HepG2 (cell line): ENCODE results near the gene MPST. TPM values are rescaled to one million over a fixed set of nuclear protein-coding genes. Genes with fewer than 3 reads are reported as not detected.

Experiments
- ATAC-seq: fragments of 200-7000 bp; cut with Tn5 transposase; 3 replicates; pipeline ENCODE4 v1.9.1; 2020; ENCODE audit warnings: mild to moderate bottlenecking, moderate library complexity
- BruUV-seq: library from RNA; stranded (reverse); fragments of 400-500 nt; replicated peaks from 2 replicates; lab custom pipeline; 2021; lab: Mats Ljungman, UMichigan
- CTCF ChIA-PET: fragments of 300-600 bp; formaldehyde crosslinking; extraction: SDS; loops from one replicate; lab custom pipeline; 2021; ENCODE audit warnings: low total read pairs, inconsistent platforms, low intra/inter-chr PET ratio; lab: Yijun Ruan, JAX
- POLR2A ChIA-PET: fragments of 350-600 bp; sonication (Branson Sonifier 250); formaldehyde crosslinking; loops from one replicate; lab custom pipeline; 2020; ENCODE audit warnings: antibody characterized with exemption, inconsistent platforms; lab: Yijun Ruan, JAX
- DNase-seq: peaks from one replicate; pipeline ENCODE4 v3.0.0-alpha.2; 2015; ENCODE audit warnings: low spot score
- FAIRE-seq: peaks from 3 replicates; lab custom pipeline; 2011; peaks lifted over from hg19 to GRCh38; lab: Jason Lieb, UNC
- H2AFZ ChIP-seq: one replicate; pipeline ENCODE4 v1.6.1; 2011; ENCODE audit warnings: low read length, inconsistent platforms
- H3K27ac ChIP-seq: fragments of 300-600 bp; 3 replicates; pipeline ENCODE4 v1.8.0; 2011; ENCODE audit warnings: mixed run types, mild to moderate bottlenecking, mixed read lengths, low read length, inconsistent platforms; ENCODE audit not compliant: insufficient read depth; ENCODE audit errors: extremely low read length
- H3K27me3 ChIP-seq, 2 experiments: fragments of 200-600 bp in 1 of 2; 2 replicates in 1 of 2; 3 replicates in 1 of 2; pipeline versions ENCODE4 v1.6.0 to v1.8.0; 2011; ENCODE audit warnings: low read length in 2 of 2, mild to moderate bottlenecking in 2 of 2, moderate library complexity in 2 of 2, inconsistent platforms in 1 of 2; ENCODE audit not compliant: insufficient read depth in 2 of 2, control insufficient read depth in 1 of 2
- H3K36me3 ChIP-seq, 2 experiments: fragments of 200-600 bp in 1 of 2; replicated peaks in 1 of 2; 2 replicates in 1 of 2; 3 replicates in 1 of 2; pipeline versions ENCODE4 v1.5.1 to v1.8.0; 2011; ENCODE audit warnings: low read length in 2 of 2, inconsistent platforms in 1 of 2; ENCODE audit not compliant: insufficient read depth in 2 of 2, control insufficient read depth in 1 of 2
- H3K4me1 ChIP-seq: 2 replicates; pipeline ENCODE4 v1.5.1; 2012; ENCODE audit warnings: low read length, inconsistent platforms; ENCODE audit not compliant: insufficient read depth
- H3K4me2 ChIP-seq: 2 replicates; pipeline ENCODE4 v1.6.0; 2011; ENCODE audit warnings: low read depth, low read length, inconsistent platforms
- H3K4me3 ChIP-seq, 3 experiments: fragments of 200-600 bp in 1 of 3; sonication (generic), shearing (Covaris generic) in 1 of 3; replicated peaks in 1 of 3; 2 replicates each; pipeline ENCODE4 v1.5.1; 2011 to 2016; ENCODE audit warnings: low read length in 3 of 3, inconsistent platforms in 2 of 3, low read depth in 2 of 3, mild to moderate bottlenecking in 2 of 3, control low read depth in 1 of 3, mixed read lengths in 1 of 3; ENCODE audit not compliant: insufficient read depth in 1 of 3
- H3K79me2 ChIP-seq: one replicate; pipeline ENCODE4 v1.6.1; 2011; ENCODE audit warnings: low read length, inconsistent platforms; ENCODE audit not compliant: insufficient read depth
- H3K9ac ChIP-seq: 2 replicates; pipeline ENCODE4 v1.6.0; 2011; ENCODE audit warnings: mild to moderate bottlenecking, low read depth, low read length, inconsistent platforms; ENCODE audit not compliant: insufficient read depth
- H3K9me3 ChIP-seq: 2 replicates; pipeline ENCODE4 v1.5.1; 2012; ENCODE audit warnings: mild to moderate bottlenecking, low read length
- H4K20me1 ChIP-seq: 2 replicates; pipeline ENCODE4 v1.6.0; 2011; ENCODE audit warnings: inconsistent platforms, mild to moderate bottlenecking, low read length, moderate library complexity; ENCODE audit not compliant: insufficient read depth
- HNRNPL ChIP-seq: fragments of 200-400 bp; formaldehyde crosslinking; IDR thresholded peaks from 2 replicates; pipeline ENCODE4 v1.6.1; 2017; ENCODE audit warnings: mild to moderate bottlenecking, low read depth, low read length
- SCMH1 ChIP-seq: sonication (generic); formaldehyde crosslinking; IDR thresholded peaks from 2 replicates; pipeline ENCODE4 v1.9.0; 2021; ENCODE audit warnings: missing genetic modification reagents, mild to moderate bottlenecking, borderline replicate concordance
- ZNF552 ChIP-seq: sonication (generic); formaldehyde crosslinking; IDR thresholded peaks from 2 replicates; pipeline ENCODE4 v1.9.0; 2022; ENCODE audit warnings: missing genetic modification reagents, mild to moderate bottlenecking, borderline replicate concordance
- ZSCAN9 ChIP-seq: IDR thresholded peaks from 2 replicates; pipeline ENCODE4 v1.6.1; 2016; ENCODE audit warnings: borderline replicate concordance
- WGBS: methylation state at CpG from one replicate; pipeline ENCODE4 v1.1.6; 2017; ENCODE audit warnings: low lambda C conversion rate; 5-methylcytosine and 5-hydroxymethylcytosine counted together
- in situ Hi-C: cut with HindIII; loops from 2 replicates; pipeline ENCODE4 v1.10.0; 2017; ENCODE audit warnings: low pct_unique_long_range_greater_than_20kb; ENCODE audit not compliant: extremely low pct_ligation_motif_present
- intact Hi-C: fragments of 100-400 bp; cut with micrococcal nuclease; formaldehyde crosslinking; loops from one replicate; pipeline ENCODE4 v1.10.0; 2022; ENCODE audit not compliant: unreplicated experiment
- polyA plus RNA-seq, 8 experiments: library from polyadenylated mRNA; depleted of rRNA in 3 of 8; stranded (reverse) in 7 of 8; unstranded in 1 of 8; fragments of >200 nt; fragmentation: Illumina TruSeq in 4 of 8; extraction: Trizol in 4 of 8; gene quantifications; 2 replicates each; pipeline versions ENCODE4 v1.2.1 to v1.2.3, GENCODE V29; 2011 to 2016; ENCODE audit warnings: low read depth in 4 of 8, missing spikeins in 1 of 8, mixed read lengths in 1 of 8; ENCODE audit not compliant: insufficient read depth in 1 of 8
- total RNA-seq, 5 experiments: library from RNA; depleted of rRNA; stranded (reverse); fragments of >200 nt; fragmentation: Illumina TruSeq; extraction: Trizol; gene quantifications; 2 replicates each; pipeline ENCODE4 v1.2.3, GENCODE V29; 2016; ENCODE audit warnings: low read depth in 1 of 5
- TF ChIP-seq, protein P1 (sequence below): fragments of 450-650 bp; IDR thresholded peaks from 2 replicates; pipeline ENCODE4 v1.6.1; 2017; ENCODE audit warnings: mild to moderate bottlenecking
- TF ChIP-seq, protein P2 (sequence below): sonication (generic); formaldehyde crosslinking; IDR thresholded peaks from 2 replicates; pipeline ENCODE4 v1.4.0; 2020; ENCODE audit warnings: low read depth, mild to moderate bottlenecking, missing genetic modification reagents

The MPST gene
- total and polyA plus RNA-seq, 2 of the 13 experiments (the other 11 are each of a cell fraction or from before 2014, with no cell fraction given), result 133 to 141 TPM

DNA sequence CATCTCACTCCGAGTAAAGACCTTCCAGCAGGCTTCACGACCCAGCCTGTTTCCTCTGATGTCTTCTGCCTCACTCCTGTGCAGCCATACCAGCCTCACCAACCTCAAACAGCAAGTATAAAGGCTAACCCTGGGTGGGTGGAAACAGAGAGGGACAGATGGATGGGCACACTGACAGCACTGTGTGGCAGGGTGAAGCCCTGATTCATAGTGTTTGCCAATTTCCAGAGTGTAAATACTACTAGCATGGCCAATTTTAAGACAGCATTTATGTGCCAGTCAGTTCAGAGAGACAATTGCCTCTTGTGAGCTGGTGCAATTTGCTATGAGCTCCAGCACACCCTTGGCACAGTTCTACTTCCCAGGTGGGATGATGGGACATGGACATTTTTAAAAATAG lies 21.8 kb upstream of the MPST start:
- no peak overlapping the region for H2AFZ ChIP-seq
- H4K20me1 ChIP-seq, result no peaks in the 10 kb centered on the region
- no peaks in the 10 kb centered on the region for H3K36me3 ChIP-seq
- H3K79me2 ChIP-seq, result no peaks in the 10 kb centered on the region
- H3K9ac ChIP-seq, result no peak overlapping the region
- ChIA-PET POLR2A (no interaction called here), CTCF (no interaction called here)
- H3K4me1 ChIP-seq, result peaks cover 6% of the 10 kb centered on the region; the same call in 1 of the 2 replicates
- ATAC-seq, result no peak
- FAIRE-seq, result no peak
- WGBS, result 7% methylated on average over 2 of the region's 2 CpGs
- no peak overlapping the region for H3K27ac ChIP-seq
- H3K4me3 ChIP-seq, result no peak overlapping the region
- intact Hi-C loops (no loop called here), in situ Hi-C loops (no loop called here)
- H3K27me3 ChIP-seq, result peaks cover 0 to 22% of the 10 kb centered on the region in 2 experiments; a peak in 2 of 5 replicates
- no peak for DNase-seq
- no peak for TF ChIP-seq SCMH1 (CRISPR knock-in tag)
- TF ChIP-seq HNRNPL, result no peak
- TF ChIP-seq, protein P1, sequence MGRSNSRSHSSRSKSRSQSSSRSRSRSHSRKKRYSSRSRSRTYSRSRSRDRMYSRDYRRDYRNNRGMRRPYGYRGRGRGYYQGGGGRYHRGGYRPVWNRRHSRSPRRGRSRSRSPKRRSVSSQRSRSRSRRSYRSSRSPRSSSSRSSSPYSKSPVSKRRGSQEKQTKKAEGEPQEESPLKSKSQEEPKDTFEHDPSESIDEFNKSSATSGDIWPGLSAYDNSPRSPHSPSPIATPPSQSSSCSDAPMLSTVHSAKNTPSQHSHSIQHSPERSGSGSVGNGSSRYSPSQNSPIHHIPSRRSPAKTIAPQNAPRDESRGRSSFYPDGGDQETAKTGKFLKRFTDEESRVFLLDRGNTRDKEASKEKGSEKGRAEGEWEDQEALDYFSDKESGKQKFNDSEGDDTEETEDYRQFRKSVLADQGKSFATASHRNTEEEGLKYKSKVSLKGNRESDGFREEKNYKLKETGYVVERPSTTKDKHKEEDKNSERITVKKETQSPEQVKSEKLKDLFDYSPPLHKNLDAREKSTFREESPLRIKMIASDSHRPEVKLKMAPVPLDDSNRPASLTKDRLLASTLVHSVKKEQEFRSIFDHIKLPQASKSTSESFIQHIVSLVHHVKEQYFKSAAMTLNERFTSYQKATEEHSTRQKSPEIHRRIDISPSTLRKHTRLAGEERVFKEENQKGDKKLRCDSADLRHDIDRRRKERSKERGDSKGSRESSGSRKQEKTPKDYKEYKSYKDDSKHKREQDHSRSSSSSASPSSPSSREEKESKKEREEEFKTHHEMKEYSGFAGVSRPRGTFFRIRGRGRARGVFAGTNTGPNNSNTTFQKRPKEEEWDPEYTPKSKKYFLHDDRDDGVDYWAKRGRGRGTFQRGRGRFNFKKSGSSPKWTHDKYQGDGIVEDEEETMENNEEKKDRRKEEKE, result no peak
- TF ChIP-seq, protein P2, sequence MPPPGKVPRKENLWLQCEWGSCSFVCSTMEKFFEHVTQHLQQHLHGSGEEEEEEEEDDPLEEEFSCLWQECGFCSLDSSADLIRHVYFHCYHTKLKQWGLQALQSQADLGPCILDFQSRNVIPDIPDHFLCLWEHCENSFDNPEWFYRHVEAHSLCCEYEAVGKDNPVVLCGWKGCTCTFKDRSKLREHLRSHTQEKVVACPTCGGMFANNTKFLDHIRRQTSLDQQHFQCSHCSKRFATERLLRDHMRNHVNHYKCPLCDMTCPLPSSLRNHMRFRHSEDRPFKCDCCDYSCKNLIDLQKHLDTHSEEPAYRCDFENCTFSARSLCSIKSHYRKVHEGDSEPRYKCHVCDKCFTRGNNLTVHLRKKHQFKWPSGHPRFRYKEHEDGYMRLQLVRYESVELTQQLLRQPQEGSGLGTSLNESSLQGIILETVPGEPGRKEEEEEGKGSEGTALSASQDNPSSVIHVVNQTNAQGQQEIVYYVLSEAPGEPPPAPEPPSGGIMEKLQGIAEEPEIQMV (CRISPR knock-in tag), result no peak
- no peak for TF ChIP-seq ZSCAN9 (CRISPR knock-in tag)
- no peak for TF ChIP-seq ZNF552 (CRISPR knock-in tag)
- H3K9me3 ChIP-seq, result no peaks in the 10 kb centered on the region
- no TSS peak for BruUV-seq
- no peak overlapping the region for H3K4me2 ChIP-seq
